ENCODE measurements around the gene CADPS2.

Gene CADPS2

DNA sequence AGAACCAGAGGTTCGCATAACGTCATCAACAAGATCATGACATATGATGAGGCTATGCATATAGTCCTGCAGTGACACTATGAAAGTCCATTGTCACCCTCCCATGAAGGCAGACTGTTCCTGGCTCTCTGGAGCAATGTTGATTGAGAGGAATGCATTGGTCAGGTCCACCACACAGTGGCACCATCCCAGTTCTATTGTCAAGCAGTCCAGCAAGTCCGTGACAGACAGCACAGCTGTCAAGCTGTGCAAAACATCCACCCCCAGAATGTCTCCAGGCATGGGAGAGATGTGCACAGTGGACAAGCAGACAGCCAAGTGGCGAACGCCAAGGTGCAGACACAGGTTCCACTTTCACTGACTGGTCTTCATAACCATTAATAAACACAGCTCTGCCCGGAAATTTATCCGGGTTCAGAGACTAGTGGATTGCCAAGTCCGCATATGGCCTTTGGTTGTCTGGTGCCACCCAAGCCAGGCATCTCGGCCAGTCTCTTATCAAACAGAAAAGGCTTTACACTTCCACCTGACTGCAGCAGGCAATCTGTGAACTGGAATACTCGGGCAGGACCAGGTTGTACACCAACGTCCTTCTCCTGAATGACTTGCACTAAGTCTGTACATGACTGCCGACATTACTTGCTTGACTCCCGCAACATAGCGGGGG is 194.6 kb downstream of the CADPS2 start:
- H3K9me2 ChIP-seq (replicated peaks; ENCODE audit: insufficient read depth, low read length): no peaks in the 10 kb centered on the region
- no peaks in the 10 kb centered on the region for H3K36me3 ChIP-seq (ENCODE audit: low read length)
- H3K27me3 ChIP-seq (ENCODE audit: low read length): no peaks in the 10 kb centered on the region
- no peaks in the 10 kb centered on the region for H4K20me1 ChIP-seq (ENCODE audit: low read depth, low read length)
- no peaks in the 10 kb centered on the region for H3F3A ChIP-seq (ENCODE audit: insufficient read depth)
- TF ChIP-seq, protein P1, sequence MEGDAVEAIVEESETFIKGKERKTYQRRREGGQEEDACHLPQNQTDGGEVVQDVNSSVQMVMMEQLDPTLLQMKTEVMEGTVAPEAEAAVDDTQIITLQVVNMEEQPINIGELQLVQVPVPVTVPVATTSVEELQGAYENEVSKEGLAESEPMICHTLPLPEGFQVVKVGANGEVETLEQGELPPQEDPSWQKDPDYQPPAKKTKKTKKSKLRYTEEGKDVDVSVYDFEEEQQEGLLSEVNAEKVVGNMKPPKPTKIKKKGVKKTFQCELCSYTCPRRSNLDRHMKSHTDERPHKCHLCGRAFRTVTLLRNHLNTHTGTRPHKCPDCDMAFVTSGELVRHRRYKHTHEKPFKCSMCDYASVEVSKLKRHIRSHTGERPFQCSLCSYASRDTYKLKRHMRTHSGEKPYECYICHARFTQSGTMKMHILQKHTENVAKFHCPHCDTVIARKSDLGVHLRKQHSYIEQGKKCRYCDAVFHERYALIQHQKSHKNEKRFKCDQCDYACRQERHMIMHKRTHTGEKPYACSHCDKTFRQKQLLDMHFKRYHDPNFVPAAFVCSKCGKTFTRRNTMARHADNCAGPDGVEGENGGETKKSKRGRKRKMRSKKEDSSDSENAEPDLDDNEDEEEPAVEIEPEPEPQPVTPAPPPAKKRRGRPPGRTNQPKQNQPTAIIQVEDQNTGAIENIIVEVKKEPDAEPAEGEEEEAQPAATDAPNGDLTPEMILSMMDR (IDR thresholded peaks at IDR 0.05; ENCODE audit: insufficient read depth, low read length, poor library complexity, severe bottlenecking): no peak
- no peak for TF ChIP-seq EZH2phosphoT487 (conservative IDR thresholded peaks at IDR 0.05; ENCODE audit: low read length)
- no peak overlapping the region for H3K4me2 ChIP-seq (ENCODE audit: low read depth, low read length, poor library complexity, severe bottlenecking)
- H3K27ac ChIP-seq (ENCODE audit: low read depth, low read length): no peak overlapping the region
- H3K9ac ChIP-seq (ENCODE audit: low read length): no peak overlapping the region
- peaks cover 6% of the 10 kb centered on the region; the same call in 1 of the 2 replicates for H3K9me3 ChIP-seq (ENCODE audit: insufficient read depth, low read length)
- no peak overlapping the region for H2AFZ ChIP-seq (ENCODE audit: low read depth, low read length, severe bottlenecking)
- H3K4me3 ChIP-seq (ENCODE audit: insufficient read depth, low read length, poor library complexity, severe bottlenecking): no peak overlapping the region
- no peaks in the 10 kb centered on the region for H3K79me2 ChIP-seq (ENCODE audit: insufficient read depth, low read length)

DNA sequence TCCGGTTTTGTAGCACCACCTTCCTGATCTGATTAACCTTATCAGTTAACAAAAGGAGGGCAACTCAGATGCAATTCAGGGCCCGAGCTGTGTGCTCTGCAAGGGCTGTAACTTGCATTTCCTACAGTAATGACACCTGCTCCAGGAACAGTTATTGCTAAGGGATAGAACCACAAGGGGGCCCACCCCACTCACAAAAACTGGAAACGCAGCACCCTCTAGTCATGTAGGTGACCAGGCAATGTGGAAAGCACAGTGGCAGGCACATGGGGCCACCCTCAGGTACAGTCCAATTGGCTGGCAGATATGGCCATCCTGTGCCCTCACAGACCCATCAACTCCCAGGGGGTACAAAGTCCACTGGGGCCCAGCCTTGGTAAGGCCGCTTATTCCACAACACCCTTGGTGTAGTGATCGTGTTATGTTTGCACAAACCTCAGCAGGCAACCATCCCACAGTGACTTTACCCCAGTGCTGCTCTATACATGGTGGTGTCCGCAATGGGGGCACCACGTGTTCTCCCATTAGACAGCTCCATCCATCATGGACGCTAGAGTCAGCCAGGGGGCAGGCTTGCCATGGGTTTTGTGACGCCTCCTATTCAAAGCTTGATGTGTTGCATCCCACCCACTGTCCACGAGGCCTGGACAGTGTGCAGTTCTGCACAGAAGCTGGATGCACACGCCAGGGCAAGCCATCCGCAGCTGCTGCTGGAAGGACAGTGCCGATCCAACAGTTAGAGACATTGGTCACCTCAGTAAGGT is 196.7 kb downstream of the CADPS2 start:
- Histone ChIP-seq H3K27me3 (ENCODE audit: low read length) (no peaks in the 10 kb centered on the region), H3K79me2 (ENCODE audit: insufficient read depth, low read length) (no peaks in the 10 kb centered on the region), H2AFZ (ENCODE audit: low read depth, low read length, severe bottlenecking) (no peak overlapping the region), H3K4me2 (ENCODE audit: low read depth, low read length, poor library complexity, severe bottlenecking) (no peak overlapping the region), H3K9ac (ENCODE audit: low read length) (no peak overlapping the region), H3K27ac (ENCODE audit: low read depth, low read length) (no peak overlapping the region), H3K9me2 (replicated peaks; ENCODE audit: insufficient read depth, low read length) (no peaks in the 10 kb centered on the region), H3F3A (ENCODE audit: insufficient read depth) (no peaks in the 10 kb centered on the region), H3K36me3 (ENCODE audit: low read length) (no peaks in the 10 kb centered on the region), H3K4me3 (ENCODE audit: insufficient read depth, low read length, poor library complexity, severe bottlenecking) (no peak overlapping the region), H3K9me3 (ENCODE audit: insufficient read depth, low read length) (peaks cover 6% of the 10 kb centered on the region; the same call in 1 of the 2 replicates), H4K20me1 (ENCODE audit: low read depth, low read length) (no peaks in the 10 kb centered on the region)
- TF ChIP-seq EZH2phosphoT487 (conservative IDR thresholded peaks at IDR 0.05; ENCODE audit: low read length): no peak
- TF ChIP-seq, protein P1 (IDR thresholded peaks at IDR 0.05; ENCODE audit: insufficient read depth, low read length, poor library complexity, severe bottlenecking): no peak

DNA sequence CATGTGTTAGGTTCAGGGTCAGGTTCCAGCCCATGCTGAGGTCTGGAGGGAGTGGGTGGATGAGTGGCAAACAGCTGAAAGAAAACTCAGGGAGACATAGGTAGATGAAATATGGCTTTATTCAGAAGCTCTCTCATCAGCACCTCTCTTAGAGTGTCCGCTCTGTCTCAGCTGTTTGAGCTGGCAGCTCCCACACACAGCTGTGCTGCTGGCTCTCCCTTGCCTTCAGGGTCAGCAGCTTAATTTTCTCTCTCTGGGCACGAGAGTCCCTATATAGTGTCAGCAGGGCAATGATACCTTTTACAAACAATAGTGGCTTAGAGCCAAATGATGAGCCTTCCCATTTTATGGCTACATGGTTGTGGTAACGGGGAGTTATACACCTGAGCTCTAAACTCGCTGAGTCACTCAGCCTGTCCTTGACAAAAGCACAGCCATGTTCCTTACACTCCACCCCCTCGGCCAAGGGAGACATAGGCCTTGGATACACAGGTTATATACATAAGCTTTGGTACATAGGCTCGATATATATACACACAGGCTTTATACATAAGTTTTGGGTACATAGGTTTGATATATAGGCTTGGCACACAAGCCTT is 197.8 kb downstream of the CADPS2 start:
- Histone ChIP-seq H4K20me1 (ENCODE audit: low read depth, low read length) (no peaks in the 10 kb centered on the region), H3K9me2 (replicated peaks; ENCODE audit: insufficient read depth, low read length) (no peaks in the 10 kb centered on the region), H2AFZ (ENCODE audit: low read depth, low read length, severe bottlenecking) (no peak overlapping the region), H3K79me2 (ENCODE audit: insufficient read depth, low read length) (no peaks in the 10 kb centered on the region), H3K27me3 (ENCODE audit: low read length) (no peaks in the 10 kb centered on the region), H3K4me2 (ENCODE audit: low read depth, low read length, poor library complexity, severe bottlenecking) (no peak overlapping the region), H3K9ac (ENCODE audit: low read length) (no peak overlapping the region), H3K36me3 (ENCODE audit: low read length) (no peaks in the 10 kb centered on the region), H3K4me3 (ENCODE audit: insufficient read depth, low read length, poor library complexity, severe bottlenecking) (no peak overlapping the region), H3K9me3 (ENCODE audit: insufficient read depth, low read length) (peaks cover 6% of the 10 kb centered on the region; the same call in 1 of the 2 replicates), H3K27ac (ENCODE audit: low read depth, low read length) (no peak overlapping the region), H3F3A (ENCODE audit: insufficient read depth) (no peaks in the 10 kb centered on the region)
- no peak for TF ChIP-seq EZH2phosphoT487 (conservative IDR thresholded peaks at IDR 0.05; ENCODE audit: low read length)
- TF ChIP-seq, protein P1 (IDR thresholded peaks at IDR 0.05; ENCODE audit: insufficient read depth, low read length, poor library complexity, severe bottlenecking): no peak
